OCI-LY1 (cell line): ENCODE results near the gene KCNH8.

Experiments used
- H2AFZ ChIP-seq: fragments of 200-600 bp; sonication (generic), shearing (Covaris generic); 2 replicates; pipeline ENCODE4 v1.6.0; 2014; ENCODE audit warnings: antibody characterized with exemption, mild to moderate bottlenecking, low read length
- H3F3A ChIP-seq: fragments of 200-600 bp; sonication (generic), shearing (Covaris generic); 2 replicates; pipeline ENCODE4 v1.6.0; 2014; ENCODE audit warnings: mild to moderate bottlenecking, antibody characterized with exemption, low read length, moderate library complexity; ENCODE audit not compliant: insufficient read depth
- H3K27ac ChIP-seq: fragments of 200-600 bp; sonication (generic); 2 replicates; pipeline ENCODE4 v1.5.1; 2014; ENCODE audit warnings: low read length, mixed run types, mild to moderate bottlenecking, low read depth; ENCODE audit not compliant: poor library complexity, severe bottlenecking
- H3K27me3 ChIP-seq: fragments of 200-600 bp; sonication (generic); 2 replicates; pipeline ENCODE4 v1.6.0; 2014; ENCODE audit warnings: antibody characterized with exemption, mild to moderate bottlenecking, low read length, moderate library complexity; ENCODE audit not compliant: insufficient read depth
- H3K36me3 ChIP-seq: fragments of 200-600 bp; sonication (generic); 2 replicates; pipeline ENCODE4 v1.6.1; 2014; ENCODE audit warnings: mild to moderate bottlenecking, antibody characterized with exemption, low read length, moderate library complexity, mixed read lengths; ENCODE audit not compliant: insufficient read depth
- H3K4me1 ChIP-seq: fragments of 200-600 bp; sonication (generic); 2 replicates; pipeline ENCODE4 v1.5.1; 2014; ENCODE audit warnings: mild to moderate bottlenecking, low read length, moderate library complexity; ENCODE audit not compliant: insufficient read depth, severe bottlenecking
- H3K4me2 ChIP-seq: fragments of 200-600 bp; sonication (generic), shearing (Covaris generic); 2 replicates; pipeline ENCODE4 v1.6.1; 2014; ENCODE audit warnings: low read length
- H3K4me3 ChIP-seq: fragments of 200-600 bp; sonication (generic); 2 replicates; pipeline ENCODE4 v1.5.1; 2014; ENCODE audit warnings: low read length, low read depth, mild to moderate bottlenecking, mixed read lengths; ENCODE audit not compliant: poor library complexity, severe bottlenecking
- H3K79me2 ChIP-seq: fragments of 200-600 bp; shearing (Covaris generic); 2 replicates; pipeline ENCODE4 v1.6.1; 2016; ENCODE audit warnings: mixed run types, low read length, mixed read lengths; ENCODE audit not compliant: insufficient read depth
- H3K9ac ChIP-seq: fragments of 200-600 bp; sonication (generic), shearing (Covaris generic); 2 replicates; pipeline ENCODE4 v1.6.1; 2014; ENCODE audit warnings: mild to moderate bottlenecking, low read length, mixed read lengths
- H3K9me2 ChIP-seq: fragments of 200-600 bp; sonication (generic), shearing (Covaris generic); 2 replicates; pipeline ENCODE4 v1.6.1; 2014; ENCODE audit warnings: low read depth, mild to moderate bottlenecking, low read length, mixed read lengths
- H3K9me3 ChIP-seq: fragments of 200-600 bp; shearing (Covaris generic); 2 replicates; pipeline ENCODE4 v1.6.1; 2014; ENCODE audit warnings: low read length, mixed read lengths
- H4K20me1 ChIP-seq: fragments of 200-600 bp; sonication (generic), shearing (Covaris generic); 2 replicates; pipeline ENCODE4 v1.6.0; 2016; ENCODE audit warnings: mild to moderate bottlenecking, low read length; ENCODE audit not compliant: insufficient read depth
- EZH2 ChIP-seq: fragments of 200-600 bp; sonication (generic), shearing (Covaris generic); IDR thresholded peaks from 2 replicates; pipeline ENCODE4 v1.8.0; 2017; ENCODE audit warnings: borderline replicate concordance, mixed run types, mild to moderate bottlenecking, antibody characterized with exemption, low read length, moderate library complexity, mixed read lengths
- TF ChIP-seq, protein P1 (sequence below): fragments of 200-600 bp; sonication (generic), shearing (Covaris generic); IDR thresholded peaks from 2 replicates; pipeline ENCODE4 v1.5.1; 2017; ENCODE audit warnings: mild to moderate bottlenecking, antibody characterized with exemption, low read length, moderate library complexity, mixed read lengths

KCNH8 gene

DNA sequence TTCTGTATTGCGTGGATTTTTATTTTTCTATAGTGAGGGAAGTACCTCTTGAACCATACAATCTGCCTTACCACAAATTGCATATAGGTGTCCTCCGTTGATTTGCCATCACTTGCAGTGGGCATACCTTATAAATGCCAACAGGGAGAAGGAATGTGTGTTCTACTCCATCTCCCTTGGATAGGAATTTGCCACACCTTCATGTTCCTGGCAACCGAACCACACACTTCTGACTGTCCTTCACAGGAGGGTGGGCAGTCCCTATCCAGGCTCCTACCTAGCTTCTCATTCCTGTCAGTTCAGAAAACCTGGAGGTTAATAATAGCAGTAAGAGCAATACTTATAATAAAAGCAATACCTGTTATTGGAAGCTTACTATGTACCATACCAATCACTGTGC, 428.0 kb downstream of the KCNH8 start:
- Histone ChIP-seq H3K4me3 (no peak overlapping the region), H3K27me3 (no peaks in the 10 kb centered on the region), H3K4me1 (no peaks in the 10 kb centered on the region), H4K20me1 (no peaks in the 10 kb centered on the region), H3K9ac (no peak overlapping the region), H3K4me2 (no peak overlapping the region), H3K9me3 (no peaks in the 10 kb centered on the region), H3K79me2 (no peaks in the 10 kb centered on the region), H2AFZ (no peak overlapping the region), H3F3A (no peaks in the 10 kb centered on the region), H3K36me3 (no peaks in the 10 kb centered on the region), H3K27ac (no peak overlapping the region), H3K9me2 (no peaks in the 10 kb centered on the region)
- TF ChIP-seq EZH2 = no peak
- TF ChIP-seq, protein P1, sequence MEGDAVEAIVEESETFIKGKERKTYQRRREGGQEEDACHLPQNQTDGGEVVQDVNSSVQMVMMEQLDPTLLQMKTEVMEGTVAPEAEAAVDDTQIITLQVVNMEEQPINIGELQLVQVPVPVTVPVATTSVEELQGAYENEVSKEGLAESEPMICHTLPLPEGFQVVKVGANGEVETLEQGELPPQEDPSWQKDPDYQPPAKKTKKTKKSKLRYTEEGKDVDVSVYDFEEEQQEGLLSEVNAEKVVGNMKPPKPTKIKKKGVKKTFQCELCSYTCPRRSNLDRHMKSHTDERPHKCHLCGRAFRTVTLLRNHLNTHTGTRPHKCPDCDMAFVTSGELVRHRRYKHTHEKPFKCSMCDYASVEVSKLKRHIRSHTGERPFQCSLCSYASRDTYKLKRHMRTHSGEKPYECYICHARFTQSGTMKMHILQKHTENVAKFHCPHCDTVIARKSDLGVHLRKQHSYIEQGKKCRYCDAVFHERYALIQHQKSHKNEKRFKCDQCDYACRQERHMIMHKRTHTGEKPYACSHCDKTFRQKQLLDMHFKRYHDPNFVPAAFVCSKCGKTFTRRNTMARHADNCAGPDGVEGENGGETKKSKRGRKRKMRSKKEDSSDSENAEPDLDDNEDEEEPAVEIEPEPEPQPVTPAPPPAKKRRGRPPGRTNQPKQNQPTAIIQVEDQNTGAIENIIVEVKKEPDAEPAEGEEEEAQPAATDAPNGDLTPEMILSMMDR = no peak
